A673 (cell line): ENCODE data around the gene PPP1R13B. TPM values are rescaled to one million over a fixed set of nuclear protein-coding genes. Genes with fewer than 3 reads are reported as not detected.

ENCODE experiments used
- BruUV-seq: library from RNA; stranded (reverse); fragments of 400-500 nt; replicated peaks from 2 replicates; lab custom pipeline; 2021; lab: Mats Ljungman, UMichigan
- CTCF ChIA-PET: fragments of 300-600 bp; sonication (Branson Sonifier 250); formaldehyde crosslinking; loops from one replicate; lab custom pipeline; 2022; ENCODE audit warnings: antibody characterized with exemption; lab: Charles Lee
- POLR2A ChIA-PET: fragments of 300-600 bp; sonication (Branson Sonifier 250); formaldehyde crosslinking; loops from one replicate; lab custom pipeline; 2022; ENCODE audit warnings: antibody characterized with exemption; ENCODE audit not compliant: low non-redundant PET; lab: Charles Lee
- DNase-seq: peaks from one replicate; pipeline ENCODE4 v3.0.0-alpha.2; 2015; ENCODE audit warnings: low spot score
- H3K27ac ChIP-seq: fragments of 200-600 bp; sonication (generic); 2 replicates; pipeline ENCODE4 v1.5.1; 2016; ENCODE audit warnings: mixed run types, low read depth, mild to moderate bottlenecking, mixed read lengths, antibody characterized with exemption, low read length; ENCODE audit not compliant: poor library complexity, severe bottlenecking
- H3K27me3 ChIP-seq: fragments of 200-600 bp; sonication (generic); replicated peaks from 2 replicates; pipeline ENCODE4 v1.6.1; 2017; ENCODE audit warnings: mixed run types, low read depth, mild to moderate bottlenecking, mixed read lengths, antibody characterized with exemption, low read length; ENCODE audit not compliant: insufficient read depth, poor library complexity
- H3K36me3 ChIP-seq: fragments of 200-600 bp; sonication (generic); 2 replicates; pipeline ENCODE4 v1.6.1; 2016; ENCODE audit warnings: mixed run types, mild to moderate bottlenecking, mixed read lengths, antibody characterized with exemption, low read length; ENCODE audit not compliant: insufficient read depth, poor library complexity, severe bottlenecking
- H3K4me1 ChIP-seq: fragments of 200-600 bp; sonication (generic); 2 replicates; pipeline ENCODE4 v1.6.1; 2017; ENCODE audit warnings: mixed run types, mild to moderate bottlenecking, mixed read lengths, antibody characterized with exemption, low read length; ENCODE audit not compliant: insufficient read depth, poor library complexity, severe bottlenecking
- H3K4me3 ChIP-seq: fragments of 200-600 bp; sonication (generic); 2 replicates; pipeline ENCODE4 v1.5.1; 2016; ENCODE audit warnings: low read depth, mixed run types, mild to moderate bottlenecking, mixed read lengths, low read length; ENCODE audit not compliant: poor library complexity, severe bottlenecking
- H3K9me3 ChIP-seq: fragments of 200-600 bp; sonication (generic); 2 replicates; pipeline ENCODE4 v1.6.1; 2016; ENCODE audit warnings: mixed run types, low read depth, mild to moderate bottlenecking, mixed read lengths, antibody characterized with exemption, low read length; ENCODE audit not compliant: poor library complexity, severe bottlenecking
- CTCF ChIP-seq: fragments of 300-800, 200-600 bp; sonication (generic); conservative IDR thresholded peaks from 2 replicates; pipeline ENCODE4 v1.5.1; 2017; ENCODE audit warnings: low read depth, mild to moderate bottlenecking, antibody characterized with exemption, low read length, moderate library complexity, mixed read lengths
- EZH2 ChIP-seq: fragments of 200-600 bp; sonication (generic); IDR thresholded peaks from 2 replicates; pipeline ENCODE4 v1.6.1; 2017; ENCODE audit warnings: borderline replicate concordance, low read depth, mild to moderate bottlenecking, mixed read lengths, antibody characterized with exemption, low read length; ENCODE audit not compliant: poor library complexity, severe bottlenecking
- intact Hi-C: fragments of 100-400 bp; cut with micrococcal nuclease; formaldehyde crosslinking; loops from one replicate; pipeline ENCODE4 v1.10.0; 2022; ENCODE audit not compliant: unreplicated experiment
- total RNA-seq: library from RNA; stranded (reverse); gene quantifications from 2 replicates; pipeline ENCODE4 v1.2.3, GENCODE V29; 2021

The PPP1R13B gene
- total RNA-seq, 1 experiment from 2014 or later = 4.8 TPM

GRCh38 chr14:103706551-103707328 lies 140.6 kb downstream of the PPP1R13B start:
- no TSS peak for BruUV-seq
- Histone ChIP-seq H3K27ac (peak overlapping the region; percentile 67), H3K9me3 (no peaks in the 10 kb centered on the region), H3K27me3 (no peaks in the 10 kb centered on the region), H3K36me3 (peaks cover 82% of the 10 kb centered on the region), H3K4me1 (peaks cover 21% of the 10 kb centered on the region), H3K4me3 (no peak overlapping the region)
- DNase-seq = no peak
- CTCF ChIA-PET = no interaction called here
- intact Hi-C loops = no loop called here
- TF ChIP-seq EZH2 = no peak
- TF ChIP-seq CTCF = no peak
- POLR2A ChIA-PET = no interaction called here

GRCh38 chr14:103705504-103706284 lies 141.7 kb downstream of the PPP1R13B start:
- peak overlapping the region; percentile 67 for H3K27ac ChIP-seq
- POLR2A ChIA-PET = no interaction called here
- intact Hi-C loops = no loop called here
- DNase-seq = no peak
- peaks cover 88% of the 10 kb centered on the region for H3K36me3 ChIP-seq
- H3K4me1 ChIP-seq = peaks cover 11% of the 10 kb centered on the region
- BruUV-seq = no TSS peak
- H3K27me3 ChIP-seq = no peaks in the 10 kb centered on the region
- no peak overlapping the region for H3K4me3 ChIP-seq
- no peaks in the 10 kb centered on the region for H3K9me3 ChIP-seq
- TF ChIP-seq EZH2 = no peak
- no peak for TF ChIP-seq CTCF
- CTCF ChIA-PET = no interaction called here

- no TSS peak for BruUV-seq
- H3K4me1 ChIP-seq = peaks cover 11% of the 10 kb centered on the region
- H3K4me3 ChIP-seq = no peak overlapping the region
- H3K36me3 ChIP-seq = peaks cover 91% of the 10 kb centered on the region
- peak overlapping the region; percentile 67 for H3K27ac ChIP-seq
- TF ChIP-seq CTCF (no peak), EZH2 (no peak)
- DNase-seq = no peak
- ChIA-PET CTCF (no interaction called here), POLR2A (no interaction called here)
- no peaks in the 10 kb centered on the region for H3K27me3 ChIP-seq
- intact Hi-C loops = no loop called here
- no peaks in the 10 kb centered on the region for H3K9me3 ChIP-seq
These were observed 142.3 kb downstream of the PPP1R13B start for GRCh38 chr14:103705118-103705503.
